Fibroblast of lung (primary cell): ENCODE data around the gene DLL4.

Experiments used
- EZH2 ChIP-seq: IDR thresholded peaks from 2 replicates; pipeline ENCODE4 v1.5.1; 2012; ENCODE audit warnings: low read length, control low read depth, mild to moderate bottlenecking; ENCODE audit errors: missing control alignments
- TF ChIP-seq, protein P1 (sequence below), 2 donors: IDR thresholded peaks in 1 of 2; conservative IDR thresholded peaks in 1 of 2; 1 replicate in 1 of 2; 2 replicates in 1 of 2; pipeline ENCODE4 v1.5.1; 2011 to 2012; ENCODE audit warnings: low read length in 2 of 2, control low read depth in 1 of 2, inconsistent platforms in 1 of 2, low read depth in 1 of 2, mild to moderate bottlenecking in 1 of 2

DNA sequence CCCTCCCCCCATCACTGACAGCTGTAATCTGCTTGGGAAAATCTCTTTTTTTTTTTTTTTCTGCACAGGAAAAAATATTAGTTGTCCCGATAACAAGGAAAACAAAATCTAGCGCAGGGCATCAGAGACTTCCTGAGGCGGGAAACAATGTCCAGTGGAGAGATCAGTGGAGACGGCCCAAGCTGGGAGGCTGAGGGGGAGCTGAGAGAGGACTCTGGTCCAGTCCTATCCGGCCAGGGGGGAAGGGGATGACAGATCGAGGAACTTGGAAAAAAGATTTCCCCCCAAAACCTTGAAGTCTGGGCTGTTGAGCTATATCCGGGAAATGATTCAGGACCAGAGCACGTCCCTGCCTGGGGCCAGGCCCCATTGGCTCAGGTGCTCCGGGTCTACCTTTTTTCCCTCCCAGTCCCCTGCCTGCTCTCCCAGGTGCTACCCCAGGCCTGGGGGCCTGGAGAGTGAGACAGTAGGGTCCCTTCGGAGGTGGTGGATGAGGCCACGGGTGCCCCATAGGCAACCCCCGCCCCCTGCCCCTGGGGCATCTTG is 14.0 kb upstream of the DLL4 start:
- no peak for TF ChIP-seq EZH2
- TF ChIP-seq, protein P1, sequence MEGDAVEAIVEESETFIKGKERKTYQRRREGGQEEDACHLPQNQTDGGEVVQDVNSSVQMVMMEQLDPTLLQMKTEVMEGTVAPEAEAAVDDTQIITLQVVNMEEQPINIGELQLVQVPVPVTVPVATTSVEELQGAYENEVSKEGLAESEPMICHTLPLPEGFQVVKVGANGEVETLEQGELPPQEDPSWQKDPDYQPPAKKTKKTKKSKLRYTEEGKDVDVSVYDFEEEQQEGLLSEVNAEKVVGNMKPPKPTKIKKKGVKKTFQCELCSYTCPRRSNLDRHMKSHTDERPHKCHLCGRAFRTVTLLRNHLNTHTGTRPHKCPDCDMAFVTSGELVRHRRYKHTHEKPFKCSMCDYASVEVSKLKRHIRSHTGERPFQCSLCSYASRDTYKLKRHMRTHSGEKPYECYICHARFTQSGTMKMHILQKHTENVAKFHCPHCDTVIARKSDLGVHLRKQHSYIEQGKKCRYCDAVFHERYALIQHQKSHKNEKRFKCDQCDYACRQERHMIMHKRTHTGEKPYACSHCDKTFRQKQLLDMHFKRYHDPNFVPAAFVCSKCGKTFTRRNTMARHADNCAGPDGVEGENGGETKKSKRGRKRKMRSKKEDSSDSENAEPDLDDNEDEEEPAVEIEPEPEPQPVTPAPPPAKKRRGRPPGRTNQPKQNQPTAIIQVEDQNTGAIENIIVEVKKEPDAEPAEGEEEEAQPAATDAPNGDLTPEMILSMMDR (conservative IDR thresholded peaks at IDR 0.05 in 1 of 2, IDR thresholded peaks at IDR 0.05 in 1 of 2; ENCODE audit: low read depth in 1 of 2, low read length in 2 of 2) = no peak
